IMR-90 (cell line): ENCODE results near the gene HYCC1. TPM values are rescaled to one million over a fixed set of nuclear protein-coding genes. Genes with fewer than 3 reads are reported as not detected.
"Not testable (repeated sequence)": the region's sequence is repeated elsewhere in the genome, so short reads cannot be mapped to it uniquely, and the experiment has no call there.

Experiments used
- ATAC-seq: fragments of 200-7000 bp; cut with Tn5 transposase; 2 replicates; pipeline ENCODE4 v1.9.1; 2020; ENCODE audit warnings: low read depth, mild to moderate bottlenecking, moderate library complexity
- BruUV-seq: library from RNA; stranded (reverse); fragments of 400-500 nt; replicated peaks from 2 replicates; lab custom pipeline; 2021; lab: Mats Ljungman, UMichigan
- CTCF ChIA-PET: fragments of 300-600 bp; formaldehyde crosslinking; extraction: SDS; loops from one replicate; lab custom pipeline; 2021; ENCODE audit warnings: antibody characterized with exemption; lab: Yijun Ruan, JAX
- POLR2A ChIA-PET: fragments of 300-600 bp; sonication (Branson Sonifier 250); formaldehyde crosslinking; loops from one replicate; lab custom pipeline; 2022; ENCODE audit warnings: antibody characterized with exemption; ENCODE audit not compliant: unreplicated experiment; lab: Charles Lee
- DNase-seq: peaks from one replicate; pipeline ENCODE4 v3.0.0; 2013
- H2AFZ ChIP-seq: replicated peaks from 2 replicates; pipeline ENCODE3; 2013; ENCODE audit warnings: low read length, mild to moderate bottlenecking; ENCODE audit not compliant: poor library complexity
- H2AK5ac ChIP-seq: 2 replicates; pipeline ENCODE4 v1.6.1; 2013; ENCODE audit warnings: low read depth, low read length, inconsistent platforms
- H2AK9ac ChIP-seq: replicated peaks from 2 replicates; pipeline ENCODE3; 2013; ENCODE audit warnings: mild to moderate bottlenecking, low read depth, low read length, moderate library complexity; ENCODE audit not compliant: poor library complexity
- H2BK120ac ChIP-seq: 2 replicates; pipeline ENCODE4 v1.6.1; 2013; ENCODE audit warnings: low read depth, low read length, inconsistent platforms
- H2BK15ac ChIP-seq: 3 replicates; pipeline ENCODE4 v1.6.1; 2013; ENCODE audit warnings: low read depth, low read length, inconsistent platforms
- H2BK20ac ChIP-seq: 2 replicates; pipeline ENCODE4 v1.6.1; 2013; ENCODE audit warnings: low read depth, mild to moderate bottlenecking, inconsistent platforms, low read length, moderate library complexity
- H2BK5ac ChIP-seq: 2 replicates; pipeline ENCODE4 v1.6.1; 2013; ENCODE audit warnings: mild to moderate bottlenecking, low read depth, low read length, inconsistent platforms; ENCODE audit not compliant: poor library complexity, severe bottlenecking
- H3K14ac ChIP-seq: replicated peaks from 2 replicates; pipeline ENCODE4 v1.6.1; 2013; ENCODE audit warnings: low read depth, low read length, inconsistent platforms
- H3K18ac ChIP-seq: 2 replicates; pipeline ENCODE4 v1.6.1; 2013; ENCODE audit warnings: low read depth, low read length, control low read depth
- H3K23ac ChIP-seq: 2 replicates; pipeline ENCODE4 v1.6.1; 2013; ENCODE audit warnings: low read depth, low read length, inconsistent platforms
- H3K27ac ChIP-seq: 2 replicates; pipeline ENCODE4 v1.5.1; 2013; ENCODE audit warnings: mild to moderate bottlenecking, control low read depth, low read length; ENCODE audit not compliant: insufficient read depth
- H3K27me3 ChIP-seq: 2 replicates; pipeline ENCODE4 v1.6.1; 2013; ENCODE audit warnings: low read length; ENCODE audit not compliant: control insufficient read depth, insufficient read depth
- H3K36me3 ChIP-seq: 2 replicates; pipeline ENCODE4 v1.6.1; 2013; ENCODE audit warnings: low read length, mixed read lengths; ENCODE audit not compliant: control insufficient read depth, insufficient read depth
- H3K4ac ChIP-seq: 2 replicates; pipeline ENCODE4 v1.6.1; 2013; ENCODE audit warnings: low read depth, low read length, inconsistent platforms
- H3K4me1 ChIP-seq: 2 replicates; pipeline ENCODE4 v1.6.1; 2013; ENCODE audit warnings: low read length, mixed read lengths; ENCODE audit not compliant: control insufficient read depth, insufficient read depth
- H3K4me2 ChIP-seq: 2 replicates; pipeline ENCODE4 v1.6.1; 2013; ENCODE audit warnings: low read depth, mild to moderate bottlenecking, control low read depth, low read length, moderate library complexity
- H3K4me3 ChIP-seq: 2 replicates; pipeline ENCODE4 v1.5.1; 2013; ENCODE audit warnings: low read depth, mild to moderate bottlenecking, control low read depth, low read length, moderate library complexity; ENCODE audit not compliant: insufficient read depth
- H3K56ac ChIP-seq: 2 replicates; pipeline ENCODE4 v1.6.1; 2013; ENCODE audit warnings: low read length, inconsistent platforms; ENCODE audit not compliant: insufficient read depth; ENCODE audit errors: extremely low read depth
- H3K79me1 ChIP-seq, 2 experiments: 2 replicates each; pipeline ENCODE4 v1.6.1; 2013; ENCODE audit warnings: low read length in 2 of 2, inconsistent platforms in 1 of 2, low read depth in 1 of 2
- H3K9ac ChIP-seq: 2 replicates; pipeline ENCODE4 v1.6.1; 2013; ENCODE audit warnings: low read depth, low read length, control low read depth
- H3K9me1 ChIP-seq: 2 replicates; pipeline ENCODE4 v1.6.1; 2013; ENCODE audit warnings: low read length, inconsistent platforms; ENCODE audit not compliant: insufficient read depth
- H3K9me3 ChIP-seq: 2 replicates; pipeline ENCODE4 v1.6.1; 2013; ENCODE audit warnings: low read length; ENCODE audit not compliant: control insufficient read depth, insufficient read depth
- H4K20me1 ChIP-seq: 2 replicates; pipeline ENCODE4 v1.6.1; 2013; ENCODE audit warnings: low read length, inconsistent platforms; ENCODE audit not compliant: insufficient read depth
- H4K5ac ChIP-seq: 2 replicates; pipeline ENCODE4 v1.6.1; 2013; ENCODE audit warnings: mild to moderate bottlenecking, low read depth, low read length, control low read depth
- H4K8ac ChIP-seq, 2 experiments: 2 replicates each; pipeline ENCODE4 v1.6.1; 2013; ENCODE audit warnings: low read depth in 2 of 2, low read length in 2 of 2, control low read depth in 1 of 2, inconsistent platforms in 1 of 2
- H4K91ac ChIP-seq: 2 replicates; pipeline ENCODE4 v1.6.1; 2013; ENCODE audit warnings: low read depth, low read length, inconsistent platforms; ENCODE audit not compliant: insufficient read depth
- BHLHE40 ChIP-seq: fragments of 150-350 bp; IDR thresholded peaks from 2 replicates; pipeline ENCODE4 v1.6.1; 2016; ENCODE audit warnings: mild to moderate bottlenecking, low read depth, low read length
- FOS ChIP-seq: fragments of 150-350 bp; IDR thresholded peaks from 2 replicates; pipeline ENCODE4 v1.6.1; 2016; ENCODE audit warnings: low read depth, low read length
- NFE2L2 ChIP-seq: fragments of 150-350 bp; IDR thresholded peaks from 2 replicates; pipeline ENCODE4 v1.6.1; 2016; ENCODE audit warnings: low read depth, mild to moderate bottlenecking, low read length
- POLR2A ChIP-seq: IDR thresholded peaks from 2 replicates; pipeline ENCODE4 v1.6.1; 2012; ENCODE audit warnings: mild to moderate bottlenecking, low read depth, low read length
- RFX5 ChIP-seq: IDR thresholded peaks from 2 replicates; pipeline ENCODE4 v1.8.0; 2012; ENCODE audit warnings: low read depth, mild to moderate bottlenecking, low read length, moderate library complexity
- SMC3 ChIP-seq: fragments of 150-350 bp; IDR thresholded peaks from 2 replicates; pipeline ENCODE4 v1.6.1; 2016; ENCODE audit warnings: low read depth, mild to moderate bottlenecking, antibody characterized with exemption, low read length, moderate library complexity
- WGBS, 2 experiments: methylation state at CpG; one replicate each; pipeline versions ENCODE4 v1.1.5 to v1.1.7; 2013; ENCODE audit warnings: missing lambda C conversion rate in 2 of 2; ENCODE audit not compliant: insufficient read length in 1 of 2; ENCODE audit errors: extremely low coverage in 2 of 2; 5-methylcytosine and 5-hydroxymethylcytosine counted together
- dilution Hi-C: fragments of 300-500 bp; cut with HindIII; formaldehyde crosslinking; loops from one replicate; pipeline ENCODE4 v1.14.3; 2018; ENCODE audit warnings: low sequenced_read_pairs; ENCODE audit not compliant: unreplicated experiment
- in situ Hi-C: fragments of 300-500 bp; cut with MboI; formaldehyde crosslinking; loops from 3 replicates; pipeline ENCODE4 v1.14.3; 2019; ENCODE audit warnings: low sequenced_read_pairs, inconsistent platforms, mixed read lengths
- intact Hi-C: fragments of 100-400 bp; cut with micrococcal nuclease; formaldehyde crosslinking; loops from 2 replicates; pipeline ENCODE4 v1.10.0; 2022
- polyA plus RNA-seq, 3 experiments: library from polyadenylated mRNA; depleted of rRNA; stranded (reverse); fragments of >200 nt; gene quantifications; 2 replicates each; pipeline ENCODE4 v1.2.3, GENCODE V29; 2012; ENCODE audit warnings: low replicate concordance in 1 of 3
- total RNA-seq: library from RNA; depleted of rRNA; stranded (reverse); fragments of >200 nt; gene quantifications from 2 replicates; pipeline ENCODE4 v1.2.3, GENCODE V29; 2012

Gene HYCC1
- total and polyA plus RNA-seq, 2 of the 4 experiments (the other 2 are of a cell fraction): 44.1 to 78.3 TPM

GRCh38 chr7:23055582-23056178 lies 41.8 kb upstream of the HYCC1 start (continued):
- TF ChIP-seq FOS (no peak), NFE2L2 (no peak), POLR2A (peak; percentile 45; the same call in 1 of the 2 replicates), BHLHE40 (no peak), SMC3 (peak; percentile 95), RFX5 (no peak)

- H3K79me1 ChIP-seq, H4K91ac ChIP-seq, H3K4me2 ChIP-seq, H2AK9ac ChIP-seq, H3K4me1 ChIP-seq, H3K56ac ChIP-seq, H4K5ac ChIP-seq, H3K14ac ChIP-seq, H3K9me1 ChIP-seq, H3K27me3 ChIP-seq, BruUV-seq, H2BK15ac ChIP-seq, ATAC-seq, H4K8ac ChIP-seq, H3K9me3 ChIP-seq, H3K9ac ChIP-seq, H3K4ac ChIP-seq, H3K4me3 ChIP-seq, intact Hi-C loops, H4K20me1 ChIP-seq, H3K18ac ChIP-seq, H2BK20ac ChIP-seq, DNase-seq, H3K23ac ChIP-seq, H2AFZ ChIP-seq, H2BK5ac ChIP-seq, H3K36me3 ChIP-seq, POLR2A ChIA-PET, H3K27ac ChIP-seq, H2BK120ac ChIP-seq: not testable (repeated sequence)
- in situ Hi-C loops: loop anchor here (10.0 to 25.0 kb wide), 2 partner anchors 316 to 939 kb away; no protein-coding TSS in a partner anchor
- CTCF ChIA-PET: interaction anchor here (0.6 kb wide), 1 partner anchor 227 kb away, joined by 4 read pairs; no protein-coding TSS in a partner anchor
- WGBS, 2 experiments: 100% methylated on average over 1 of the region's 3 CpGs; no CpG with 5 or more reads in 1 of the 2 experiments
- dilution Hi-C loops: loop anchor here (25.0 kb wide), 1 partner anchor 489 kb away; no protein-coding TSS in a partner anchor
- peak overlapping the region; percentile 73 for H2AK5ac ChIP-seq
Observed at GRCh38 chr7:23051124-23051485, 37.2 kb upstream of the HYCC1 start.

GRCh38 chr7:23046336-23046735 lies 32.4 kb upstream of the HYCC1 start:
- H3K14ac ChIP-seq, ATAC-seq, H3K4me2 ChIP-seq, H2BK20ac ChIP-seq, H3K18ac ChIP-seq, H4K5ac ChIP-seq, H3K4me1 ChIP-seq, H3K9ac ChIP-seq, H2BK120ac ChIP-seq, H3K9me3 ChIP-seq, H2BK15ac ChIP-seq, BruUV-seq, DNase-seq, H3K4me3 ChIP-seq, H3K79me1 ChIP-seq, H3K36me3 ChIP-seq, H3K56ac ChIP-seq, H3K27ac ChIP-seq, CTCF ChIA-PET, H2BK5ac ChIP-seq, H3K23ac ChIP-seq, intact Hi-C loops, H2AK5ac ChIP-seq, H4K20me1 ChIP-seq, H3K9me1 ChIP-seq, H4K91ac ChIP-seq, POLR2A ChIA-PET, H3K27me3 ChIP-seq, H2AFZ ChIP-seq, in situ Hi-C loops, H3K4ac ChIP-seq, H4K8ac ChIP-seq, dilution Hi-C loops, H2AK9ac ChIP-seq: not testable (repeated sequence)
- WGBS, 2 experiments: 96% methylated on average over 5 of the region's 29 CpGs; no CpG with 5 or more reads in 1 of the 2 experiments
